Measurements from ENCODE around the gene GSN. TPM values are rescaled to one million over a fixed set of nuclear protein-coding genes. Genes with fewer than 3 reads are reported as not detected.

Gene GSN
- polyA plus RNA-seq, 2 of the 4 experiments (the other 2 are of a cell fraction), result 33.7 to 77.2 TPM

- DNase-seq (ENCODE audit: low read depth in 1 of 2, low spot score in 1 of 2) (no peak), ATAC-seq (no peak), FAIRE-seq (no peak)
- Histone ChIP-seq H3K9me3 (no peaks in the 10 kb centered on the region), H3K4me2 (no peak overlapping the region), H3K27ac (no peak overlapping the region), H3K4me3 (no peak overlapping the region), H3K4me1 (peaks cover 12% of the 10 kb centered on the region)
- WGBS (ENCODE audit: missing lambda C conversion rate), result 95% methylated on average over 13 of the region's 13 CpGs
- ChIA-PET CTCF (interaction anchor here (1.6 to 11.6 kb wide), 5 partner anchors 10 to 96 kb away, joined by 5 to 127 read pairs (median 11); no protein-coding TSS in a partner anchor), POLR2A (no interaction called here)
- no peak for TF ChIP-seq CEBPB (IDR thresholded peaks at IDR 0.05)
- TF ChIP-seq SREBF2 (IDR thresholded peaks at IDR 0.05), result no peak
- no peak for TF ChIP-seq RAD21 (conservative IDR thresholded peaks at IDR 0.05 in 1 of 2, IDR thresholded peaks at IDR 0.05 in 1 of 2)
- no peak for TF ChIP-seq JUN (IDR thresholded peaks at IDR 0.05)
- no peak for TF ChIP-seq KDM5A (IDR thresholded peaks at IDR 0.05)
- TF ChIP-seq RNF2 (IDR thresholded peaks at IDR 0.05; ENCODE audit: borderline replicate concordance, low read depth), result no peak
- TF ChIP-seq, protein P1, sequence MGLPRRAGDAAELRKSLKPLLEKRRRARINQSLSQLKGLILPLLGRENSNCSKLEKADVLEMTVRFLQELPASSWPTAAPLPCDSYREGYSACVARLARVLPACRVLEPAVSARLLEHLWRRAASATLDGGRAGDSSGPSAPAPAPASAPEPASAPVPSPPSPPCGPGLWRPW (IDR thresholded peaks at IDR 0.05), result no peak
- no peak for TF ChIP-seq EHMT2 (IDR thresholded peaks at IDR 0.05; ENCODE audit: low read depth)
- no peak for TF ChIP-seq KDM1A (IDR thresholded peaks at IDR 0.05; ENCODE audit: low read depth)
- TF ChIP-seq HDAC2 (IDR thresholded peaks at IDR 0.05), result no peak
- no peak for TF ChIP-seq SMC3 (IDR thresholded peaks at IDR 0.05)
- no peak for TF ChIP-seq ZNF302 (CRISPR knock-in tag; IDR thresholded peaks at IDR 0.05)
- no peak for TF ChIP-seq RARB (CRISPR knock-in tag; IDR thresholded peaks at IDR 0.05)
- TF ChIP-seq, protein P2, sequence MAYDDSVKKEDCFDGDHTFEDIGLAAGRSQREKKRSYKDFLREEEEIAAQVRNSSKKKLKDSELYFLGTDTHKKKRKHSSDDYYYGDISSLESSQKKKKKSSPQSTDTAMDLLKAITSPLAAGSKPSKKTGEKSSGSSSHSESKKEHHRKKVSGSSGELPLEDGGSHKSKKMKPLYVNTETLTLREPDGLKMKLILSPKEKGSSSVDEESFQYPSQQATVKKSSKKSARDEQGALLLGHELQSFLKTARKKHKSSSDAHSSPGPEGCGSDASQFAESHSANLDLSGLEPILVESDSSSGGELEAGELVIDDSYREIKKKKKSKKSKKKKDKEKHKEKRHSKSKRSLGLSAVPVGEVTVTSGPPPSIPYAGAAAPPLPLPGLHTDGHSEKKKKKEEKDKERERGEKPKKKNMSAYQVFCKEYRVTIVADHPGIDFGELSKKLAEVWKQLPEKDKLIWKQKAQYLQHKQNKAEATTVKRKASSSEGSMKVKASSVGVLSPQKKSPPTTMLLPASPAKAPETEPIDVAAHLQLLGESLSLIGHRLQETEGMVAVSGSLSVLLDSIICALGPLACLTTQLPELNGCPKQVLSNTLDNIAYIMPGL (CRISPR knock-in tag; IDR thresholded peaks at IDR 0.05; ENCODE audit: borderline replicate concordance), result no peak
These were observed 40.8 kb downstream of the GSN start for GRCh38 chr9:121308765-121309164.

- Histone ChIP-seq H3K27ac (no peak overlapping the region), H3K9me3 (no peaks in the 10 kb centered on the region), H3K4me3 (no peak overlapping the region), H3K4me2 (no peak overlapping the region), H3K4me1 (peaks cover 8% of the 10 kb centered on the region)
- ChIA-PET POLR2A (no interaction called here), CTCF (interaction anchor here (0.6 to 11.6 kb wide), 6 partner anchors 10 to 156 kb away, joined by 3 to 127 read pairs (median 10); no protein-coding TSS in a partner anchor)
- DNase-seq (ENCODE audit: low read depth in 1 of 2, low spot score in 1 of 2) (no peak), ATAC-seq (no peak), FAIRE-seq (no peak)
- TF ChIP-seq CHD4 (IDR thresholded peaks at IDR 0.05; ENCODE audit: borderline replicate concordance), result no peak
- no peak for TF ChIP-seq HOXA7 (CRISPR knock-in tag; IDR thresholded peaks at IDR 0.05)
- no peak for TF ChIP-seq KDM1A (IDR thresholded peaks at IDR 0.05; ENCODE audit: low read depth)
- no peak for TF ChIP-seq GATA3 (IDR thresholded peaks at IDR 0.05; ENCODE audit: borderline replicate concordance)
- TF ChIP-seq ZFP36 (IDR thresholded peaks at IDR 0.05; ENCODE audit: borderline replicate concordance, partially characterized antibody), result no peak
- no peak for TF ChIP-seq FOSL2 (IDR thresholded peaks at IDR 0.05)
- TF ChIP-seq FOSL2 (CRISPR knock-in tag; IDR thresholded peaks at IDR 0.05), result no peak
- no peak for TF ChIP-seq RNF2 (IDR thresholded peaks at IDR 0.05; ENCODE audit: borderline replicate concordance, low read depth)
- TF ChIP-seq FOXS1 (CRISPR knock-in tag; IDR thresholded peaks at IDR 0.05), result no peak
- TF ChIP-seq PHF8 (IDR thresholded peaks at IDR 0.05; ENCODE audit: borderline replicate concordance, low read depth), result no peak
- TF ChIP-seq JUNB (IDR thresholded peaks at IDR 0.05), result no peak
- TF ChIP-seq RCOR1 (IDR thresholded peaks at IDR 0.05; ENCODE audit: low read depth, low read length), result no peak
- TF ChIP-seq ZSCAN20 (CRISPR knock-in tag; IDR thresholded peaks at IDR 0.05), result no peak
- no peak for TF ChIP-seq RFX5 (IDR thresholded peaks at IDR 0.05)
- TF ChIP-seq TP53 (CRISPR knock-in tag; IDR thresholded peaks at IDR 0.05), result no peak
- no peak for TF ChIP-seq ZC3H11A (IDR thresholded peaks at IDR 0.05)
- TF ChIP-seq MAZ (IDR thresholded peaks at IDR 0.05; ENCODE audit: borderline replicate concordance, low read depth, low read length), result no peak
- TF ChIP-seq NR3C1 (IDR thresholded peaks at IDR 0.05), result no peak
- no peak for TF ChIP-seq EHF (CRISPR knock-in tag; IDR thresholded peaks at IDR 0.05)
- no peak for TF ChIP-seq ATOH8 (CRISPR knock-in tag; IDR thresholded peaks at IDR 0.05; ENCODE audit: low read depth)
- TF ChIP-seq, protein P1 (IDR thresholded peaks at IDR 0.05), result no peak
- WGBS (ENCODE audit: missing lambda C conversion rate), result 79% methylated on average over 6 of the region's 6 CpGs
These were observed 41.2 kb downstream of the GSN start for GRCh38 chr9:121309171-121309570.

Measured in A549 (cell line).